Spleen (tissue), 11 donors: ENCODE measurements around the gene FBH1. TPM values are rescaled to one million over a fixed set of nuclear protein-coding genes. Genes with fewer than 3 reads are reported as not detected.

Experiments used
- DNase-seq: peaks from one replicate; pipeline ENCODE4 v3.0.0-alpha.2; 2020
- H3K27ac ChIP-seq, 8 donors: fragments of 200-600 bp; sonication (generic) in 7 of 8; 1 replicate in 4 of 8; 2 replicates in 4 of 8; pipeline versions ENCODE4 v1.5.0 to v1.8.0; 2016 to 2021; ENCODE audit warnings: inconsistent platforms in 4 of 8, mild to moderate bottlenecking in 4 of 8, moderate library complexity in 1 of 8
- H3K27me3 ChIP-seq, 7 donors: fragments of 200-600 bp; sonication (generic) in 6 of 7; replicated peaks in 1 of 7; 1 replicate in 4 of 7; 2 replicates in 3 of 7; pipeline versions ENCODE4 v1.5.0 to v1.8.0; 2016 to 2021; ENCODE audit warnings: inconsistent platforms in 3 of 7, mild to moderate bottlenecking in 1 of 7
- H3K36me3 ChIP-seq, 6 donors: fragments of 200-600 bp; sonication (generic) in 5 of 6; 1 replicate in 4 of 6; 2 replicates in 2 of 6; pipeline versions ENCODE4 v1.5.0 to v1.8.0; 2016 to 2021; ENCODE audit warnings: inconsistent platforms in 2 of 6
- H3K4me1 ChIP-seq, 6 donors: fragments of 200-600 bp; sonication (generic) in 5 of 6; 1 replicate in 3 of 6; 2 replicates in 3 of 6; pipeline versions ENCODE4 v1.5.0 to v1.8.0; 2016 to 2021; ENCODE audit warnings: inconsistent platforms in 3 of 6
- H3K4me3 ChIP-seq, 8 donors: fragments of 200-600 bp; sonication (generic) in 7 of 8; 1 replicate in 4 of 8; 2 replicates in 4 of 8; pipeline versions ENCODE4 v1.5.0 to v1.8.0; 2016 to 2021; ENCODE audit warnings: inconsistent platforms in 4 of 8, mild to moderate bottlenecking in 4 of 8, moderate library complexity in 2 of 8
- H3K9me3 ChIP-seq, 8 donors: fragments of 200-600 bp; sonication (generic) in 7 of 8; 1 replicate in 4 of 8; 2 replicates in 4 of 8; pipeline versions ENCODE4 v1.5.0 to v1.8.0; 2016 to 2021; ENCODE audit warnings: inconsistent platforms in 4 of 8
- CTCF ChIP-seq, 11 experiments: fragments of 200-600 bp in 7 of 11; fragments of 450-650 bp in 4 of 11; sonication (generic) in 4 of 11; IDR thresholded peaks in 8 of 11; conservative IDR thresholded peaks in 3 of 11; 1 replicate in 7 of 11; 2 replicates in 4 of 11; pipeline versions ENCODE4 v1.4.0 to v1.8.0; 2016 to 2021; ENCODE audit warnings: antibody characterized with exemption in 11 of 11, inconsistent platforms in 4 of 11, mild to moderate bottlenecking in 1 of 11
- POLR2A ChIP-seq, 3 donors: fragments of 450-650 bp; IDR thresholded peaks; one replicate each; pipeline ENCODE4 v1.5.1; 2017; ENCODE audit warnings: antibody characterized with exemption in 3 of 3, mild to moderate bottlenecking in 1 of 3
- POLR2AphosphoS5 ChIP-seq, 3 donors: sonication (generic); formaldehyde crosslinking; IDR thresholded peaks; one replicate each; pipeline ENCODE4 v1.5.1; 2017; ENCODE audit warnings: antibody characterized with exemption in 3 of 3
- WGBS, 5 donors: extraction: QIAGEN DNeasy Blood & Tissue Kit in 3 of 5; methylation state at CpG; one replicate each; pipeline versions ENCODE4 v1.1.5 to v1.1.7; 2013 to 2018; 5-methylcytosine and 5-hydroxymethylcytosine counted together
- intact Hi-C: fragments of 100-400 bp; cut with DNase I; formaldehyde crosslinking; loops from one replicate; pipeline ENCODE4 v1.15.0; 2023; ENCODE audit warnings: low total_unique reads
- polyA plus RNA-seq, 3 donors: library from polyadenylated mRNA; stranded (reverse); fragments of 200-250 nt; gene quantifications; one replicate each; pipeline ENCODE4 v1.2.1, GENCODE V29; 2013
- total RNA-seq, 7 donors: library from RNA; depleted of rRNA in 3 of 7; stranded (reverse); fragments of >200 nt in 3 of 7; fragmentation: NEBNext Ultra II Directional in 4 of 7; extraction: Animal tissue kit (Norgen Biotek cat#: 25700) in 4 of 7; gene quantifications; one replicate each; pipeline versions ENCODE4 v1.1.0 to v1.2.1, GENCODE V29; 2016 to 2021
- donor health status: healthy with polysubstance abuse.
- donor health status: DM: no; HTN: no; CAD: no; lungs with moderate emphysema.
- donor health status: DM: no; HTN: no; CAD: no.
- donor health status: Bipolar disorder and iron deficiency.
- donor health status: healthy.
- donor health status: DM: no; HTN: no; CAD: no.
- donor health status: DM: yes; HTN: yes; CAD: no.

FBH1 gene
- total and polyA plus RNA-seq, 10 donors = 33.4 to 118 (median 103) TPM

- intact Hi-C loops = no loop called here
- TF ChIP-seq POLR2AphosphoS5 (IDR thresholded peaks at IDR 0.05) = no peak
- no peak for TF ChIP-seq CTCF (IDR thresholded peaks at IDR 0.05 in 8 of 11, conservative IDR thresholded peaks at IDR 0.05 in 3 of 11)
- TF ChIP-seq POLR2A (IDR thresholded peaks at IDR 0.05) = no peak
- Histone ChIP-seq H3K27ac (no peak overlapping the region), H3K4me1 (peaks cover 0 to 40% (median 8%) of the 10 kb centered on the region in 6 donors), H3K4me3 (no peak overlapping the region), H3K27me3 (no peaks in the 10 kb centered on the region), H3K9me3 (no peaks in the 10 kb centered on the region), H3K36me3 (no peaks in the 10 kb centered on the region)
- DNase-seq = no peak
- WGBS, 5 donors = 82 to 93% (median 92%) methylated on average over 18 of the region's 18 CpGs
These were observed 33.9 kb upstream of the FBH1 start for GRCh38 chr10:5855979-5856700.

DNA sequence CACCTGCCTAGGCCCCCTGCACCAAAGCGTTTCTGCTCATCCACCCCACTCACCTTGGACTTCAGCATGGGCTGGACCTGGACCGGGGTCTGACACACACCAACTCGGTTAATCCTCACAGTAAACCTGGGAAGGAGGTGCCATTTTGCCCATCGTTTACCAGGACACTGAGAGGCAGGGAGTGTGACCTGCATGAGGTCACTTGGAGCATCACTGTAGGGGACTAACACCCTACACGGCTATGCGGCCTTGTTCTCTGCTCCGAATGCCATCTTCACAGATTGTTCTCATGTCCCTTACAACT, 33.4 kb upstream of the FBH1 start:
- Histone ChIP-seq H3K4me3 (no peak overlapping the region), H3K36me3 (no peaks in the 10 kb centered on the region), H3K9me3 (no peaks in the 10 kb centered on the region), H3K4me1 (peaks cover 0 to 35% (median 8%) of the 10 kb centered on the region in 6 donors), H3K27ac (no peak overlapping the region), H3K27me3 (no peaks in the 10 kb centered on the region)
- WGBS, 5 donors = 80 to 85% (median 81%) methylated on average over 7 of the region's 7 CpGs
- intact Hi-C loops = no loop called here
- DNase-seq = no peak
- no peak for TF ChIP-seq POLR2A (IDR thresholded peaks at IDR 0.05)
- TF ChIP-seq POLR2AphosphoS5 (IDR thresholded peaks at IDR 0.05) = no peak
- no peak for TF ChIP-seq CTCF (IDR thresholded peaks at IDR 0.05 in 8 of 11, conservative IDR thresholded peaks at IDR 0.05 in 3 of 11)

DNA sequence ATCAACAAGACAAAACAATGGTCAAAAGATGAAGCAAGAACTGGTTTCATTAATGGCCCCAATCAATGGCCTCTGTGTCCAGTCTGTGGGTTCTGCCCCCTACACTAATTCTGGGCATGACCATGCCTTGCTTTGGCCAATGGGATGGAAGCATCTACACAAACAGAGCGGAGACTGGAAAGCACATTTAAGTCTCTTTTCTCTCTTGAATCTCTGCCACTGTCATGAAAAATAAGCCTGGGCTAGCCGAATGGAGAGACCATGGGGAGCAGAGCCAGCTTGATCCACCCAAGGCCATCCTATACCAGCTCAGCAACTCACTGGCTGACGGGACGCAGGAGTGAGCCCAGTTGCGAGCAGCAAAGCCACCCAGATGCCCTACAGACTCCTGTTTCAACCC, 31.2 kb upstream of the FBH1 start:
- WGBS, 5 donors = 67 to 87% (median 85%) methylated on average over 5 of the region's 5 CpGs
- no peak for DNase-seq
- TF ChIP-seq POLR2A (IDR thresholded peaks at IDR 0.05) = no peak
- no peak for TF ChIP-seq POLR2AphosphoS5 (IDR thresholded peaks at IDR 0.05)
- TF ChIP-seq CTCF (IDR thresholded peaks at IDR 0.05 in 8 of 11, conservative IDR thresholded peaks at IDR 0.05 in 3 of 11) = no peak
- Histone ChIP-seq H3K9me3 (peaks cover 0 to 3% (median 0%) of the 10 kb centered on the region in 8 donors), H3K27ac (peak overlapping the region in 2 of 8 donors; percentile 14 to 33), H3K36me3 (no peaks in the 10 kb centered on the region), H3K27me3 (no peaks in the 10 kb centered on the region), H3K4me1 (peaks cover 0 to 27% (median 3%) of the 10 kb centered on the region in 6 donors), H3K4me3 (no peak overlapping the region)
- intact Hi-C loops = no loop called here

GRCh38 chr10:5860066-5860465, 30.0 kb upstream of the FBH1 start:
- intact Hi-C loops = no loop called here
- H3K27me3 ChIP-seq = no peaks in the 10 kb centered on the region
- whole genome bisulfite sequencing, 5 donors = 76 to 89% (median 84%) methylated on average over 7 of the region's 7 CpGs
- no peak overlapping the region for H3K4me3 ChIP-seq
- no peak for DNase-seq
- H3K4me1 ChIP-seq = peaks cover 0 to 20% (median 3%) of the 10 kb centered on the region in 6 donors
- no peaks in the 10 kb centered on the region for H3K36me3 ChIP-seq
- H3K9me3 ChIP-seq = peaks cover 0 to 3% (median 0%) of the 10 kb centered on the region in 8 donors
- H3K27ac ChIP-seq = peak overlapping the region in 1 of 8 donors; percentile 2
- no peak for TF ChIP-seq POLR2AphosphoS5 (IDR thresholded peaks at IDR 0.05)
- TF ChIP-seq CTCF (IDR thresholded peaks at IDR 0.05 in 8 of 11, conservative IDR thresholded peaks at IDR 0.05 in 3 of 11) = no peak
- TF ChIP-seq POLR2A (IDR thresholded peaks at IDR 0.05) = no peak
